Measurements from ENCODE around the gene EWSR1. TPM values are rescaled to one million over a fixed set of nuclear protein-coding genes. Genes with fewer than 3 reads are reported as not detected.
A peak's percentile ranks its signal among the peaks of the same experiment; 100 is the strongest.
"Not testable (repeated sequence)": the region's sequence is repeated elsewhere in the genome, so short reads cannot be mapped to it uniquely, and the experiment has no call there.

Gene EWSR1
- total RNA-seq, 1 donor from 2014 or later, result 281 TPM

DNA sequence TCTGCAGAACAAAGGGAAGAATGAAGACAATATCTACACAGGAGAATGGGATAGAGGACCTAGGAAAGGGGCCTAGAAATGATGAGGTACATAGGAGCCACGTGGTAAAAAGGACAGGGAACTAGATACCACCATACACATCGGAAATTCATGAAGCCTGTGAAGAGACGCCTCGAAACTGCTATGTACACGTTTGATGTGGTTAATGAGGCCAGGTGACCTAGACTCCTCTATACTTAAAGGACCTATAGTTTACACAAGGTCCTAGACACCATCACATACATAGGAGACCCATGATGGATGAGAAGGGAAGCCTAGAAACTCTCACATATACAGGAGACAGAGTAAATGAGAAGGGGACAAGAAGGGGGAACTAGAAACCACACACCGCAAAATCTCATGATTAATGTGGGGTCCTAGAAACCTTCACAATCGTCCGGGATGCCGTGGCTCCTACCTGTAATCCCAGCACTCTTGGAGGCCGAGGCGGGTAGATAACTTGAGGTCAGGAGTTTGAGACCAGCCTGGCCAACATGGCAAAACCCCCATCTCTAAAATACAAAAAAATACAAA lies 24.1 kb upstream of the EWSR1 start:
- peaks cover 10% of the 10 kb centered on the region for H3K9me3 ChIP-seq (ENCODE audit: low read depth)
- peaks cover 6% of the 10 kb centered on the region for H3K4me1 Mint-ChIP-seq
- no peak overlapping the region for H3K27ac ChIP-seq
- no peaks in the 10 kb centered on the region for H3K27me3 ChIP-seq
- no peaks in the 10 kb centered on the region for H4K20me1 ChIP-seq (ENCODE audit: low read depth)
- peak; percentile 14 for DNase-seq (ENCODE audit: low spot score)
- H2AFZ ChIP-seq (replicated peaks), result no peak overlapping the region
- H3K4me2 ChIP-seq, result no peak overlapping the region
- TF ChIP-seq CTCF (IDR thresholded peaks at IDR 0.05), result no peak
- TF ChIP-seq EZH2phosphoT487 (IDR thresholded peaks at IDR 0.05), result no peak
- TF ChIP-seq EZH2 (IDR thresholded peaks at IDR 0.05), result no peak
- no peaks in the 10 kb centered on the region for H3K79me2 ChIP-seq (ENCODE audit: low read depth)
- H3K36me3 ChIP-seq, result peaks cover 3% of the 10 kb centered on the region
- H3F3A ChIP-seq (ENCODE audit: low read depth), result no peaks in the 10 kb centered on the region
- no peak overlapping the region for H3K4me3 Mint-ChIP-seq
- H3K4me1 ChIP-seq, result peaks cover 6% of the 10 kb centered on the region
- H3K9me3 Mint-ChIP-seq, result peaks cover 34% of the 10 kb centered on the region
- no peak overlapping the region for H3K27ac Mint-ChIP-seq
- H3K4me3 ChIP-seq, result no peak overlapping the region
- H3K9ac ChIP-seq, result no peak overlapping the region
- H3K27me3 Mint-ChIP-seq (ENCODE audit: insufficient read depth, low read depth), result peaks cover 3% of the 10 kb centered on the region
- peaks cover 55% of the 10 kb centered on the region for H3K36me3 Mint-ChIP-seq

DNA sequence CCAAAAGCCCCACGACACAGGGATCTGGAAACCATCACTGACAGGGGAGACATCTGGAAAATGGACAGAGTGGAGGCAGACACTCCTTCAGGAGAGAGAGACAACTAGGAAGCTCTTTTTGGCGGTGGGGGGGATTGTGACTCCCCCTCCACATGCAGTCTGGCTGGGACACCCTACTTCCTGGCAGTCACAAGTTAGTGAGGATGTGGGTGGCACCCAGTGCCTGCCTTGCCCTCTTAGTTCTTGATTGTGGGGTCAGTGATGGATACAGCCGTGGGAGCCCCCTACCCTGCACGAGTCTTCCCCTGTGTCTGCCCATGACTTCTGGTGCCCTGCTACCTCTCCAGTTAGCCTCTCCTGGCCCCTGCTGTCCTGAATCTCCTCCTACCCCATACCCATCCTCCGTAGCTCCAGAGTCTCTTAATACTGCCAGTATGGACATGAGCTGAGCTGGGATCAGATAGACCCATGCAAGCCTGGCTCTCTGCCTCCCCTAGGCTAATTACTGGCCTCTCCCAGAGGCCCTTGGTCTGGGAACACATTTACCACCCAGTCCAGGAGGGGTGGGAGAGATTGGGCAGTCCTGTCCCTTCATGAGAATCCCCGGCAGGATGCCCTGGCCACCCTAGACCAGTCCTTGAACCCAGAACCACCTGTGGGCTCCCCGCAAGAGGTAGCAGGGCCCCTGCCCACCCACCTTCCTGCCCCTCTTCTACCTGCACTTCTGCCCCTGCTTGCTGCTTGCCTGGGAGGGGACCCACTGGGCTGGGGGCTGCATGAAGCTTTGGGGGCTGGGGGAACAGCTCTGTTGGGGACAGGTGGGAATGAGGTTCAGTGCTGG lies 23.1 kb upstream of the EWSR1 start:
- no peaks in the 10 kb centered on the region for H3K36me3 ChIP-seq
- no peaks in the 10 kb centered on the region for H3K27me3 ChIP-seq
- DNase-seq (ENCODE audit: low spot score), result no peak
- no peak overlapping the region for H2AFZ ChIP-seq (replicated peaks)
- H3K27ac Mint-ChIP-seq, result no peak overlapping the region
- H3K27ac ChIP-seq, result no peak overlapping the region
- H3K4me2 ChIP-seq, result no peak overlapping the region
- peaks cover 6% of the 10 kb centered on the region for H3K4me1 Mint-ChIP-seq
- peaks cover 29% of the 10 kb centered on the region for H3K9me3 Mint-ChIP-seq
- H3K36me3 Mint-ChIP-seq, result peaks cover 50% of the 10 kb centered on the region
- H3K9me3 ChIP-seq (ENCODE audit: low read depth), result peaks cover 10% of the 10 kb centered on the region
- H3K27me3 Mint-ChIP-seq (ENCODE audit: insufficient read depth, low read depth), result peaks cover 3% of the 10 kb centered on the region
- H3F3A ChIP-seq (ENCODE audit: low read depth), result no peaks in the 10 kb centered on the region
- no peaks in the 10 kb centered on the region for H3K79me2 ChIP-seq (ENCODE audit: low read depth)
- no peak overlapping the region for H3K4me3 ChIP-seq
- H4K20me1 ChIP-seq (ENCODE audit: low read depth), result no peaks in the 10 kb centered on the region
- peaks cover 6% of the 10 kb centered on the region for H3K4me1 ChIP-seq
- TF ChIP-seq EZH2phosphoT487 (IDR thresholded peaks at IDR 0.05) (no peak), CTCF (IDR thresholded peaks at IDR 0.05) (no peak), EZH2 (IDR thresholded peaks at IDR 0.05) (no peak)
- peak overlapping the region; percentile 8 for H3K4me3 Mint-ChIP-seq
- no peak overlapping the region for H3K9ac ChIP-seq

DNA sequence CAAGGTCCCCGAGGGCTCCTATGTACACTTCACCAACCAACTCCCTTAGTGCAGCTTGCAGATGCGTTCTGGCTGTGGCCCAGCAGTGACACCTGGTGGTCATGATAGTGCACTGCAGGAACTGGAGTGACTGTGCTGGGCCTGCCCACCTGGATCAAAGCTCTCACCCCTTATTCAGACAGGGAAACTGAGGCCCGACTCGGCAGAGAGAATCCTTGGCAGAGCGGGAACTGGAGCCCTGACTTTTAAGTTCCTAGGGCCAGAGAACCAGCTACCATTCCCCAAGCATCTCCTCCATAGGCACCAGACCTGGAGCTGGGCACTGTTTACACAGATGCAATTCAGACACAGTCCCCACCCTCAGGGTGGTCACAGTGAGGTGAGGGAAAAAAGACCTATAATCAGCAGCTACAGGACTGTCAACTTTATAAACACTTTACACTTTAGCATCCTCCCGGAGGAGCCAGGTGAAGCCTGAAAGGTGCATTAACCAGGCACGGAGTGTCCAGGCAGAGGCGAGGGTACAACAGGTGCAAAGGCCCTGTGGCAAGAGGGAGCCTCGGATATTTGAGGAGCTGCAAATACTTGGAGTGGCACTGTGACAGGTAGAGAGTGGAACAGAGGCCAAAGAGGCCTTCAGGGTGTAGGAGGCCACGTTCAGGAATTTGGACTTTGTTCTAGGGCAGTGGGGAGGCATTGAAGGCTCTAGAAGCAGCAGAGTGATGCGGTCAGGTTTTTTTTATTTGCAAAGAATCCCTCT lies 22.3 kb upstream of the EWSR1 start:
- Histone ChIP-seq H2AFZ (replicated peaks) (no peak overlapping the region), H3K36me3 (no peaks in the 10 kb centered on the region)
- peak; percentile 75 for DNase-seq (ENCODE audit: low spot score)

DNA sequence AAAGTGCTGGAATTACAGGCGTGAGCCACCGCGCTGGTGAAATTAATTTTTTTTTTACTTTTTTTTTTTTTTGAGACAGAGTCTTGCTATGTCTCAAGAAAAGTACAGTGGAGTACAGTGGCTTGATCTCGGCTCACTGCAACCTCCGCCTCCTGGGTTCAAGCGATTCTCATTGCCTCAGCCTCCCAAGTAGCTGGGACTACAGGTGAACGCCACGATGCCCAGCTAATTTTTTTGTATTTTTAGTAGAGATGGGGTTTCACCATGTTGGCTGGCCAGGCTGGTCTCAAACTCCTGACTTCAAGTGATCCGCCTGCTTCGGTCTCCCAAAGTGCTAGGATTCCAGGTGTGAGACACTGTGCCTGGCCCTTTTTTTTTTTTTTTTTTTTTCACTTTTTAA lies 20.2 kb upstream of the EWSR1 start:
- peaks cover 25% of the 10 kb centered on the region for H3K36me3 Mint-ChIP-seq
- not testable (repeated sequence) for H3K4me1 Mint-ChIP-seq; H3K9me3 Mint-ChIP-seq; H3K9me3 ChIP-seq (ENCODE audit: low read depth); H3K4me3 Mint-ChIP-seq; H3K27me3 Mint-ChIP-seq (ENCODE audit: insufficient read depth, low read depth); H3K36me3 ChIP-seq; H3K79me2 ChIP-seq (ENCODE audit: low read depth); DNase-seq (ENCODE audit: low spot score); H4K20me1 ChIP-seq (ENCODE audit: low read depth); H3K9ac ChIP-seq; H3K27ac Mint-ChIP-seq; H3K27me3 ChIP-seq; H3K4me3 ChIP-seq; H2AFZ ChIP-seq (replicated peaks); H3F3A ChIP-seq (ENCODE audit: low read depth); H3K4me1 ChIP-seq; H3K27ac ChIP-seq; H3K4me2 ChIP-seq

More for the DNA sequence above, 22.3 kb upstream of the EWSR1 start:
- H3K27me3 ChIP-seq, result no peaks in the 10 kb centered on the region
- peaks cover 23% of the 10 kb centered on the region for H3K9me3 Mint-ChIP-seq
- no peak overlapping the region for H3K4me2 ChIP-seq
- peaks cover 45% of the 10 kb centered on the region for H3K36me3 Mint-ChIP-seq
- no peak overlapping the region for H3K27ac Mint-ChIP-seq
- no peaks in the 10 kb centered on the region for H3K79me2 ChIP-seq (ENCODE audit: low read depth)
- H3K4me3 ChIP-seq, result no peak overlapping the region
- H3F3A ChIP-seq (ENCODE audit: low read depth), result no peaks in the 10 kb centered on the region
- H3K27me3 Mint-ChIP-seq (ENCODE audit: insufficient read depth, low read depth), result peaks cover 3% of the 10 kb centered on the region
- no peaks in the 10 kb centered on the region for H4K20me1 ChIP-seq (ENCODE audit: low read depth)
- no peak overlapping the region for H3K9ac ChIP-seq
- H3K4me1 ChIP-seq, result peaks cover 6% of the 10 kb centered on the region
- H3K9me3 ChIP-seq (ENCODE audit: low read depth), result peaks cover 10% of the 10 kb centered on the region
- TF ChIP-seq CTCF (IDR thresholded peaks at IDR 0.05) (peak; percentile 99), EZH2 (IDR thresholded peaks at IDR 0.05) (no peak)
- no peak overlapping the region for H3K27ac ChIP-seq
- H3K4me3 Mint-ChIP-seq, result peak overlapping the region; percentile 8
- peaks cover 6% of the 10 kb centered on the region for H3K4me1 Mint-ChIP-seq
